SK-N-MC (cell line): ENCODE data around the gene SUGP1.

Source experiments
- EZH2 ChIP-seq: fragments of 200-600 bp; sonication (generic); IDR thresholded peaks from one replicate; pipeline ENCODE4 v1.6.1; 2017; ENCODE audit warnings: antibody characterized with exemption
- FOXP2 ChIP-seq: optimal IDR thresholded peaks from 2 replicates; pipeline ENCODE3; 2011; ENCODE audit warnings: mild to moderate bottlenecking, moderate library complexity; ENCODE audit not compliant: insufficient read depth; ENCODE audit errors: extremely low read length, control extremely low read depth
- POLR2AphosphoS5 ChIP-seq: IDR thresholded peaks from 2 replicates; pipeline ENCODE4 v1.6.1; 2012; ENCODE audit warnings: mild to moderate bottlenecking, low read depth, low read length, borderline replicate concordance

GRCh38 chr19:19274716-19275565, 45.4 kb downstream of the SUGP1 start:
- TF ChIP-seq POLR2AphosphoS5 (no peak), EZH2 (no peak), FOXP2 (no peak)
